GM19351 (cell line): Measurements from ENCODE around the gene C10orf143.

Source experiments
- ATAC-seq: cut with Tn5 transposase; IDR thresholded peaks from one replicate; pipeline ENCODE4 v1.9.1; 2021; ENCODE audit warnings: mild to moderate bottlenecking, moderate library complexity; ENCODE audit not compliant: unreplicated experiment

C10orf143 gene

GRCh38 chr10:130017631-130018022 lies 93.0 kb downstream of the C10orf143 start:
- ATAC-seq, result no peak

GRCh38 chr10:130016993-130017630 lies 93.5 kb downstream of the C10orf143 start:
- ATAC-seq, result no peak

GRCh38 chr10:130016095-130016494 lies 94.5 kb downstream of the C10orf143 start:
- no peak for ATAC-seq

- no peak for ATAC-seq
Observed at GRCh38 chr10:130015075-130015695, 95.4 kb downstream of the C10orf143 start.

- ATAC-seq, result no peak
Observed at GRCh38 chr10:130014263-130015074, 96.2 kb downstream of the C10orf143 start.
